NCI-H748 (cell line): ENCODE measurements around the gene NFYC.

Experiments used
- DNase-seq: peaks from one replicate; lab custom pipeline; 2025; ENCODE audit not compliant: unreplicated experiment; lab: John Stamatoyannopoulos, UW

The NFYC gene

GRCh38 chr1:40734882-40735628 is 43.6 kb downstream of the NFYC start:
- DNase-seq = no peak

- no peak for DNase-seq
Observed at GRCh38 chr1:40736085-40736531, 44.6 kb downstream of the NFYC start.

DNA sequence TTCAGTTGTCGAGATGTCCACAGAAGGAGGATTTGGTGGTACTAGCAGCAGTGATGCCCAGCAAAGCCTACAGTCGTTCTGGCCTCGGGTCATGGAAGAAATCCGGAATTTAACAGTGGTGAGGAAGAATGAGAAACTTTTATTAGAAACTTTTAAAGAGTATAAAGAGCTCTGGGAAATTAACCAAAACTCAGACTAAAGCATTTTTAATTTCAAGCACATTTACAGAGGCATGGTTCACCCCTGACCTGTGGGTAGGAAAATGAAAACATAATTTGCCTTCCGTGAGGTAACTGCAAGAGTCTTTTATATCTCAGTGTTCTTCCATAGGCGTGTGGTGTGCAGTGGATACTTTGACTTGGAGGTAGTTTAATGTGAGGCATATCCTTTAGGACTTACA is 47.3 kb downstream of the NFYC start:
- DNase-seq = no peak

DNA sequence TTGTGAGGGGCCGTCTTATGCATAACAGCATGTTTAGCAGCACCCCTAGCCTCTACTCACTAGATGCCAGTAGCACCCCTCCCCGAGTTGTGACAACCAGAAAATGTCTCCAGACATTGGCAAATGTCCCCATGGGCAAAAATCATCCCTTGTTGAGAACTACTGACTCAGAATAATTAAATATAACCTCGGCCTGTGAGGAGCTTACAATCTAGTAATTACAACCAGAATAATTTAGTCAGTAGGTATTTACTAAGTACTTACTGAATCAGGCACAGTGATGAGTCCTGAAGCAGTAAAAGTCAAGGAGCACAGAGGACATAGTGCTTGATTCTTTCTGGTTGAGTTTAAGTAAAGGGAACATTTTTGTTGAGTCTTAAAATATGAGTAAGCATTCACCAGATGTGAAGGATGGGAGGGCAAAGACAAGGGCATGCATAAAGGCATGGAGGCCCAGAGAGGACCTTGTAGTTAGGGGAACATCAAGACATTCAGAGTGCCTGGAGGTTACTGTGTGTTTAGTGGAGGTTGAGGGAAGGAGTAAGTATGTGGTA is 48.0 kb downstream of the NFYC start:
- no peak for DNase-seq

- DNase-seq = no peak
Observed at GRCh38 chr1:40740039-40740996, 48.8 kb downstream of the NFYC start.

- no peak for DNase-seq
Observed at GRCh38 chr1:40740997-40741736, 49.7 kb downstream of the NFYC start.

DNA sequence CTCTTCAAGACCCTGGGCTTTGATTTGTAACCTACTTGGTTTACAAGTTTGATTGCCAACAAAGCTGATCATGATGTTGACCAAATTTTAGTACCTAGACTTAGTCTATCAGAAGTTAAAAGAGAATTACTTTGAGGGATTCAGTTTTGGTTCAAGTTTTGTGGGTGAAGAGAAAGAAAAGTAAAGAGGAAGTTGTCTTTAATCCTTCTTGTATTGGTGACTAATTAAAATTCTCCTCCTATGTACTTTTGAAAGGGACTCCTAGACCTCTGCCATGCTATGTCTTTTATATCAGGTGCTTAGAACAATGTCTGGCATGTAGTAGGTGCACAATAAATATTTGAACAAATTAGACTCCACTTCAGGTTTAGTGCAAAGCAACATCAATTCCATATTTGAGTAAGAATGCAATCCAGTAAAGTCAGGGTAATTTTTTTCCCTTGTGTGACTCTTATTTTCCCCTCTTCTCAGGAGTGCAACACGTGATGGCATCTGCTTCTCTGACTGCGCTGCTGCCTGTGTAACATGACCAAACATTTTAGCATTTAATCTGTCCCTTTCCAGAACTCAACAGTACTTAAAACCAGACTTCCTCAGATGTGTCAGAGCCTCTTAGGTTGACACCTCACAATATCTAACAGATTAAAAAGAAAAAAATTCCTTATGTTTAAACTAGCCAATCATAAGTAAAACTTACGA is 51.0 kb downstream of the NFYC start:
- no peak for DNase-seq

DNA sequence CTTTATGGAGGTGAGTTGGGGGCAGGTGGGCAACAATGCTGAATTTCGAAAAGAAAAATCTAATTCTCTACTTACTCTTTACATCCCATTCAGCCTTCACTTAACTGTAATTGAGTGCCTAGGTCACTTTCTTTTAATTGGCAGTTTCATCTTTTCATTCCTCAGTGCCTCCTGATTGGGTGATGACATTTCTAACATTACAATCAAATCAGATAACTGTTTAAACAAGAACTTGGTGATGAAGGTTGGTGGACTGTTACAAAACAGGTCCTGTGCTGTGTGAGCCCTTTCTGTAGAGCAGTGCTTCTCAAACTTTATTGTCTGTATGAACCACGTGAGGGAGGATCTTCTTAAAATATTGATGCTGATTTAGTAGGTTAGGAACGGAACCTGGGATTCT is 51.9 kb downstream of the NFYC start:
- DNase-seq = no peak

- no peak for DNase-seq
Observed at GRCh38 chr1:40743860-40744259, 52.4 kb downstream of the NFYC start.

- no peak for DNase-seq
Observed at GRCh38 chr1:40745176-40745575, 53.7 kb downstream of the NFYC start.

DNA sequence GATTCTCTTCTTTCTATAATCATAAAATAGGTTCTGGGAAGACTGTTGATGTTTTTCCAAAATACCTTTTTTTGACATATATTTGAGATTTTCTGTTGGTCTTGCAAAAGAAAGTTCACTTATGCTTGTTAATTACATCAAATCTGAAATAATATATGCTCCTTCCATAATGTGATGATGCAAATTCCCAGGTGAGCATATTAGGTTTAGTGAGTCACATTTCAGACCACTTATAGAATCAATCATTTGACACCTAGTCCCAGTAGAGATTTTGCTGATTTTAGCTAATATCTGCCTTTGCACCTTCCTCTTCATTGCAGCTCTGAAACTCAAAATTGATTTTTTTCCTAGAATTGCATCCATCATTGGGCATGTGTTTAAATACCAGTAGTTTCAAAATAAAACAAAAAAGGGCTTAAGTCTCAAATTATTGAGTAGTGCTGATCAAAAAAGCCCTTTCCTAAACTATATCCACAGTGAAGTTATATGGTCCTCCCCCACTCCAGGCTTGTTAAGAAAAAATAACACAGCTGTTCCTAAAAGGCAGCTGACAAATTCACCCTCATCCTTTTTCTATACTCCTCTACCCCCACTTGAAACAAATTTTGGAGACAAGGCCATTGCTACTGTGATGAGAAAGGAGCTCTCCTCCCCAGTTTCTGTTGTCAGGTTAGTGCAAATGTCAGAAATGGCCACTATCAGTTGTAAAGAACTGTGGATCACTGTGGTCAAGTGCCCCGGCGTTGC is 55.0 kb downstream of the NFYC start:
- DNase-seq = no peak

DNA sequence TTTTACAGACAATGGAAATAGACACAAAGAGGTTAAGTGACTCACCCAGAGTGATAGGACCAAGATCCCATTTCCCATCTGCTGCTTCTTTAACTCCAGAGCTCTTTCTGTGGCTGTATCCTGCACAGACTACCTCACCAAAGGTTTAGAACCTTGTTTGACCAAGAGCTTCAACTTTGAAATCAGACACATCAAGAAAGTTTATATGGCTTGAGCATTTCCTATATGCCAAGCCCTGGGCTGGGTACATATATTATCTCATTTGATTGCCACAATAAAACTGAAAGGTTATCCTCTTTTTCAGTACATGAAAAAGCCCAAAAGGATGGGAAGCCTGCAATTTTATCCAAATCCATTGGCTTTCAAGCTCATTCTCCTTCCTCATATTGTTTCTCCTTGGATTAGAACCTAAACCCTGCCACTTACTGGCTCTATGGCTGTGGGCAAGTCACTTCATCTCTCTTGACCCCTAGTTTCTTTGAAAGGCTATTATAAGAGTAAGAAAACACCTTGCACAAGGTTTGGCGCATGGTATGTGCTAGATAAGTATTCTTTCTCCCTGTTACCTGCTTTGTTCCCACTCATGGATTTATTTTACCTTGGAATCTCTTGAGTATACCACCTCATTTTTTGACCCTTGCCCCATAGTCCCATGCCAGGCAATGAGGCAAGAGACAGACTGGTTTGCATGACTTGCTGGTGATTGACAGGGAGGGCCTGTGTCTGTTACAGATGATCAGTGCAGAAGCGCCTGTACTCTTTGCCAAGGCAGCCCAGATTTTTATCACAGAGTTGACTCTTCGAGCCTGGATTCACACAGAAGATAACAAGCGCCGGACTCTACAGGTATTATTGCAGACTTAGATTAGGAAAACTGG is 57.6 kb downstream of the NFYC start:
- no peak for DNase-seq

DNA sequence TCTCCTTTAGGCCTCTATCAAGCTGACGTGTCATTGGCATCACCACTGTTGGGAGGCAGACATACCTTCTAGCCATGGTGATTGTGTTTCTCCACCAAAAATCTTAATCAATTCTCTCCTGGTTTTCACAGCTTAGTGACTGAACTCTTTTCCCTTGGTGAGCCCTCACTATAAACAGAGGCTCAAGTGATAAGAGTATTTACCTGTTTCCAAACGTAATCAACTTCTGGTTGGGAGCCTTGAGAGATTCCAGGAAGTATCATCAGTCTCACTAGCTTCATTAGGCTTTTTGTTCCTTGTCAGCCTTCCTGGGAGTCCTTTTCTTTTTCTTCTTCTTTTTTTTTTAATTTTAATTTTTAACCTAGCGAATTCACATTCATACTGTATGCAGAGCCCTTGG is 58.3 kb downstream of the NFYC start:
- no peak for DNase-seq

DNA sequence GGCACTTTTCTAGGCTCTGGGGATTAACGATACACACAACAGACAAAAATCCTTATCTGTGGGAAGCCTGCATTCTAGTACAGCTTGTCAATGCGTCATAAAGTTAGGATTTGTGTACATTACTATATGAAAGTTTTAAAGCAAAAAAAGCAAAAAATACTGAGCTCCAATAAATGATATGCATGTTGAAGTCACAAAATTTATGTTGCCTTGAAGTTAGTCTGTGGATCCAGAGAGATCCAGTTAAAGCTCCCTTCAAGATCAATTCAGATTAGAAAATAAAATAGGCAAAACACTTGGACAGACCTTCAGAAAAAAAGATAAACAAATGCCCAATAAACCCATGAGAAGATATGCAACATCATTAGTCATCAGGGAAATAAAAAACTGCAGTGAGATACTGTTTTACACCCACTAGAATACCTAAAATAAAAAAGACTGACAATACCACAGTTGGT is 59.0 kb downstream of the NFYC start:
- DNase-seq = no peak

DNA sequence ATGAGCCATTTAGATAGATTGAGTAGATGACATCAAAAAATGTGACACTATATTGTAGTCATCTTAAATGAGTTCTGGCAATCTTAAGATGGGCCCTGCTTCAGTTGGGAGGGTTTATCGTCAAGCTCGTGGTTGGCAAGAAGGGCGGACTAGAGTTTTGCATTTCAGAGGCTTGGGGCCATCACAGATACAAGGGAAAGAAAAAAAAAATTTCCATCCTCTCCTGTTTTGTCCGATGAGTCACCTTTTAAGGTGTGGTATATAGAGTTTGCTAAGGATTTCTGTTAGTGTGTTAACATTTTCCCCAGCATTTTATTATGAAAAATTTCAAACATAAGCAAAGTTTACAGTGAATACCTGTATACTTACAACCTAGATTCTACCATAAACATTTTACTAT is 60.3 kb downstream of the NFYC start:
- no peak for DNase-seq

GRCh38 chr1:40753142-40753882 is 61.8 kb downstream of the NFYC start:
- DNase-seq = no peak

DNA sequence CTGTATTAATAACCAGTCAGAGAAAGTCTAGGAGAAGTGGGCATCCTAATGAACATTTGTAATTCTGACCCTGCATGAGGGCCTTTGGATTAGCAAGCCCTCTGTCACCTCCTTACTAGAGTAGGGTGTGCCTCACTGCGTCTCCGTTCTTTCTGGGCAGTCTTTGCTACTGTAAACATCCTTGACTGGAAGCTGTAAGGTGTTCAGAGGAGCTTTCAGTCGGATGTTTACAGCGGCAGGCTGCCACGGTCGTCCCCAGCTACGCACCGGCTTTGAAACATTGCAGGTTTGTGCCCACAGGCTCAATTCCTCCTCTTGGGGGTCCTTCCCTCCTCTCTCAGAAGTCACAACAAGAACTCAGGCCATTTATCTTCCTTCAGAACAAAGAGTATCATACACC is 62.7 kb downstream of the NFYC start:
- DNase-seq = no peak

- no peak for DNase-seq
Observed at GRCh38 chr1:40755067-40755466, 63.6 kb downstream of the NFYC start.
